IMR-90 (cell line): ENCODE results near the gene ACAN.

Experiments
- POLR2A ChIP-seq: IDR thresholded peaks from 2 replicates; pipeline ENCODE4 v1.6.1; 2012; ENCODE audit warnings: mild to moderate bottlenecking, low read depth, low read length
- RFX5 ChIP-seq: IDR thresholded peaks from 2 replicates; pipeline ENCODE4 v1.8.0; 2012; ENCODE audit warnings: low read depth, mild to moderate bottlenecking, low read length, moderate library complexity
- TF ChIP-seq, protein P1 (sequence below): conservative IDR thresholded peaks from 2 replicates; pipeline ENCODE4 v1.5.1; 2012; ENCODE audit warnings: mild to moderate bottlenecking, low read depth, low read length, improper control_type of control experiment
- TF ChIP-seq, protein P2 (sequence below): fragments of 150-350 bp; IDR thresholded peaks from 2 replicates; pipeline ENCODE4 v1.6.1; 2017; ENCODE audit warnings: mild to moderate bottlenecking, antibody characterized with exemption, low read length, low read depth

DNA sequence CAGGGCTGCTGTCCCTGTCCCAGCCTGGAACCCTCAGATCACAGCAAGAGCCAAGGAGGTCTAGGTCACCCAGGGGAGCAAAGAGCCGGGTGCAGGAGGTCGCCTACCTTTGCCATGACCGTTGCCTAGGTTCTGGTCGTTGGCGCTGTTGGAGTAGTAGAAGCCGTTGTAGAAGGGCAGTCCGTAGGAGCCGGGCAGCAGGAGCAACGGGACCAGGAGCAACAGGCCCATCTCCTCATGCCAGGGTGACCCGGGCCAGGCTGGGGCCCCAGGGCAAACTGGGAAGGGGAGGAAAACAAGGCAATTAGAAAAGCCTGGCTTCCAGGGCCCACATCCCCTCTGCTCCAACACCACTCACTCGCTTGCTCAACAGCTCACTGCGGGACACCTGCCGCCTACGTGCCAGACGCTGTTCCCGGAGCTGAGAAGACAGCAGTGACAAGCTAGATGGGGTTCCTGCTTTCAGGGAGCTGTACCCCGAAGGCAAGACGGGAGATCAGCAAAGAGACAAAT, 83.9 kb downstream of the ACAN start:
- TF ChIP-seq, protein P1, sequence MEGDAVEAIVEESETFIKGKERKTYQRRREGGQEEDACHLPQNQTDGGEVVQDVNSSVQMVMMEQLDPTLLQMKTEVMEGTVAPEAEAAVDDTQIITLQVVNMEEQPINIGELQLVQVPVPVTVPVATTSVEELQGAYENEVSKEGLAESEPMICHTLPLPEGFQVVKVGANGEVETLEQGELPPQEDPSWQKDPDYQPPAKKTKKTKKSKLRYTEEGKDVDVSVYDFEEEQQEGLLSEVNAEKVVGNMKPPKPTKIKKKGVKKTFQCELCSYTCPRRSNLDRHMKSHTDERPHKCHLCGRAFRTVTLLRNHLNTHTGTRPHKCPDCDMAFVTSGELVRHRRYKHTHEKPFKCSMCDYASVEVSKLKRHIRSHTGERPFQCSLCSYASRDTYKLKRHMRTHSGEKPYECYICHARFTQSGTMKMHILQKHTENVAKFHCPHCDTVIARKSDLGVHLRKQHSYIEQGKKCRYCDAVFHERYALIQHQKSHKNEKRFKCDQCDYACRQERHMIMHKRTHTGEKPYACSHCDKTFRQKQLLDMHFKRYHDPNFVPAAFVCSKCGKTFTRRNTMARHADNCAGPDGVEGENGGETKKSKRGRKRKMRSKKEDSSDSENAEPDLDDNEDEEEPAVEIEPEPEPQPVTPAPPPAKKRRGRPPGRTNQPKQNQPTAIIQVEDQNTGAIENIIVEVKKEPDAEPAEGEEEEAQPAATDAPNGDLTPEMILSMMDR = no peak
- no peak for TF ChIP-seq POLR2A
- no peak for TF ChIP-seq RFX5
- TF ChIP-seq, protein P2, sequence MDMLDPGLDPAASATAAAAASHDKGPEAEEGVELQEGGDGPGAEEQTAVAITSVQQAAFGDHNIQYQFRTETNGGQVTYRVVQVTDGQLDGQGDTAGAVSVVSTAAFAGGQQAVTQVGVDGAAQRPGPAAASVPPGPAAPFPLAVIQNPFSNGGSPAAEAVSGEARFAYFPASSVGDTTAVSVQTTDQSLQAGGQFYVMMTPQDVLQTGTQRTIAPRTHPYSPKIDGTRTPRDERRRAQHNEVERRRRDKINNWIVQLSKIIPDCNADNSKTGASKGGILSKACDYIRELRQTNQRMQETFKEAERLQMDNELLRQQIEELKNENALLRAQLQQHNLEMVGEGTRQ = no peak
